ENCODE measurements around the gene TIAM2.

DNA sequence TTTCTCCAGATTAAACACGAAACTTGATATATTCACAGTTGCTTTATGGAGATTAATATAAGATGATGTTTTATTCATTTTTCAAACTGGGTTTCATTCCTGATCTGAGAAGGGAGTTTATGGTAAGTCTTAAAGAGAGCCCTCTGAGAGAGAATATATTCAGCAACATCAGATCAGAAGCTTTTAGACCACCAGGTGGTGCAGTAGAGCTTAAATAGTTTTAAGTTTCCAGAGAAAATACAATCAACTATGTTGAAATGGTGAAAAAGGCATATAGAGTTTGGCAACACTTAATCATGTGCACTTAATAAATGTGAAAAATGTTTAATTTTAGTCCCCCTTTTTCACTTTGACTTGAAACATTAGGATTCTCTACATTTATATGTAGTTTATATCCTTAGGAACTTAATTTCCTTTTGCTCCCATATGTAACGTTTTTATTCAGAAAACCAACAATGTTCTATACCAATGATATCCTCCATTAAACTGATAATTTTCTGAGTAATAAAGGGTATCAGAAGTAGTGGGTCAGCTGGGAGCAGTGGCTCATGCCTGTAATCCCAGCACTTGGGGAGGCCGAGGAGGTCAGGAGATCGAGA lies 182.3 kb downstream of the TIAM2 start:
- no peak for TF ChIP-seq POLR2A (IDR thresholded peaks at IDR 0.05)
- TF ChIP-seq, protein P1, sequence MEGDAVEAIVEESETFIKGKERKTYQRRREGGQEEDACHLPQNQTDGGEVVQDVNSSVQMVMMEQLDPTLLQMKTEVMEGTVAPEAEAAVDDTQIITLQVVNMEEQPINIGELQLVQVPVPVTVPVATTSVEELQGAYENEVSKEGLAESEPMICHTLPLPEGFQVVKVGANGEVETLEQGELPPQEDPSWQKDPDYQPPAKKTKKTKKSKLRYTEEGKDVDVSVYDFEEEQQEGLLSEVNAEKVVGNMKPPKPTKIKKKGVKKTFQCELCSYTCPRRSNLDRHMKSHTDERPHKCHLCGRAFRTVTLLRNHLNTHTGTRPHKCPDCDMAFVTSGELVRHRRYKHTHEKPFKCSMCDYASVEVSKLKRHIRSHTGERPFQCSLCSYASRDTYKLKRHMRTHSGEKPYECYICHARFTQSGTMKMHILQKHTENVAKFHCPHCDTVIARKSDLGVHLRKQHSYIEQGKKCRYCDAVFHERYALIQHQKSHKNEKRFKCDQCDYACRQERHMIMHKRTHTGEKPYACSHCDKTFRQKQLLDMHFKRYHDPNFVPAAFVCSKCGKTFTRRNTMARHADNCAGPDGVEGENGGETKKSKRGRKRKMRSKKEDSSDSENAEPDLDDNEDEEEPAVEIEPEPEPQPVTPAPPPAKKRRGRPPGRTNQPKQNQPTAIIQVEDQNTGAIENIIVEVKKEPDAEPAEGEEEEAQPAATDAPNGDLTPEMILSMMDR (IDR thresholded peaks at IDR 0.05) = peak in 6 of 7 experiments; percentile 43 to 67 (median 56)
